Loucy (cell line): Measurements from ENCODE around the gene ESRRA.

Source experiments
- H2AFZ ChIP-seq: fragments of 200-600 bp; sonication (generic); 2 replicates; pipeline ENCODE4 v1.6.0; 2016; ENCODE audit warnings: antibody characterized with exemption, mild to moderate bottlenecking, low read length, moderate library complexity
- H3F3A ChIP-seq: fragments of 200-600 bp; 2 replicates; pipeline ENCODE4 v1.6.0; 2016; ENCODE audit warnings: antibody characterized with exemption, low read depth, mild to moderate bottlenecking
- H3K27me3 ChIP-seq: fragments of 200-600 bp; sonication (generic); 2 replicates; pipeline ENCODE4 v1.6.1; 2014; ENCODE audit warnings: low read length, mild to moderate bottlenecking; ENCODE audit not compliant: insufficient read depth, poor library complexity, severe bottlenecking
- H3K36me3 ChIP-seq: fragments of 200-600 bp; sonication (generic); 2 replicates; pipeline ENCODE4 v1.6.1; 2016; ENCODE audit warnings: low read length; ENCODE audit not compliant: insufficient read depth
- H3K4me1 ChIP-seq: fragments of 200-600 bp; sonication (generic); 2 replicates; pipeline ENCODE4 v1.5.1; 2014; ENCODE audit warnings: low read length, mild to moderate bottlenecking; ENCODE audit not compliant: insufficient read depth, poor library complexity, severe bottlenecking
- H3K4me2 ChIP-seq: fragments of 200-600 bp; sonication (generic); 2 replicates; pipeline ENCODE4 v1.6.0; 2014; ENCODE audit warnings: antibody characterized with exemption, low read length, low read depth, mild to moderate bottlenecking; ENCODE audit not compliant: poor library complexity, severe bottlenecking
- H3K4me3 ChIP-seq: fragments of 200-600 bp; sonication (generic); 2 replicates; pipeline ENCODE4 v1.5.1; 2014; ENCODE audit warnings: low read length, mild to moderate bottlenecking, mixed read lengths; ENCODE audit not compliant: poor library complexity, severe bottlenecking
- H3K79me2 ChIP-seq: fragments of 200-600 bp; sonication (generic); 2 replicates; pipeline ENCODE4 v1.6.1; 2014; ENCODE audit warnings: low read length; ENCODE audit not compliant: insufficient read depth
- H3K9ac ChIP-seq: fragments of 200-600 bp; sonication (generic); 2 replicates; pipeline ENCODE4 v1.6.0; 2014; ENCODE audit warnings: mild to moderate bottlenecking, low read depth, low read length, moderate library complexity; ENCODE audit not compliant: poor library complexity, severe bottlenecking
- H3K9me2 ChIP-seq: fragments of 200-600 bp; sonication (generic); replicated peaks from 2 replicates; pipeline ENCODE4 v1.6.1; 2016; ENCODE audit warnings: low read depth, low read length, mixed read lengths
- H3K9me3 ChIP-seq: fragments of 200-600 bp; sonication (generic); 2 replicates; pipeline ENCODE4 v1.6.1; 2014; ENCODE audit warnings: mild to moderate bottlenecking, antibody characterized with exemption, low read length, low read depth; ENCODE audit not compliant: insufficient read depth
- H4K20me1 ChIP-seq: fragments of 200-600 bp; sonication (generic); 2 replicates; pipeline ENCODE4 v1.6.0; 2014; ENCODE audit warnings: antibody characterized with exemption, low read length, mild to moderate bottlenecking; ENCODE audit not compliant: insufficient read depth, poor library complexity, severe bottlenecking
- EZH2phosphoT487 ChIP-seq: fragments of 200-600 bp; IDR thresholded peaks from 2 replicates; pipeline ENCODE4 v1.6.1; 2018; ENCODE audit warnings: antibody characterized with exemption, mild to moderate bottlenecking, moderate library complexity, borderline replicate concordance
- TF ChIP-seq, protein P1 (sequence below): fragments of 200-600 bp; sonication (generic); conservative IDR thresholded peaks from 2 replicates; pipeline ENCODE4 v1.5.1; 2014; ENCODE audit warnings: mild to moderate bottlenecking, antibody characterized with exemption, low read length

The ESRRA gene

GRCh38 chr11:64357446-64357845 is 52.1 kb downstream of the ESRRA start:
- no peak overlapping the region for H2AFZ ChIP-seq
- H3K9me2 ChIP-seq = no peaks in the 10 kb centered on the region
- peak overlapping the region; percentile 96 for H3K4me2 ChIP-seq
- H3K27me3 ChIP-seq = no peaks in the 10 kb centered on the region
- H3K4me1 ChIP-seq = peaks cover 29% of the 10 kb centered on the region
- H3K9ac ChIP-seq = no peak overlapping the region
- TF ChIP-seq EZH2phosphoT487 = no peak
- TF ChIP-seq, protein P1, sequence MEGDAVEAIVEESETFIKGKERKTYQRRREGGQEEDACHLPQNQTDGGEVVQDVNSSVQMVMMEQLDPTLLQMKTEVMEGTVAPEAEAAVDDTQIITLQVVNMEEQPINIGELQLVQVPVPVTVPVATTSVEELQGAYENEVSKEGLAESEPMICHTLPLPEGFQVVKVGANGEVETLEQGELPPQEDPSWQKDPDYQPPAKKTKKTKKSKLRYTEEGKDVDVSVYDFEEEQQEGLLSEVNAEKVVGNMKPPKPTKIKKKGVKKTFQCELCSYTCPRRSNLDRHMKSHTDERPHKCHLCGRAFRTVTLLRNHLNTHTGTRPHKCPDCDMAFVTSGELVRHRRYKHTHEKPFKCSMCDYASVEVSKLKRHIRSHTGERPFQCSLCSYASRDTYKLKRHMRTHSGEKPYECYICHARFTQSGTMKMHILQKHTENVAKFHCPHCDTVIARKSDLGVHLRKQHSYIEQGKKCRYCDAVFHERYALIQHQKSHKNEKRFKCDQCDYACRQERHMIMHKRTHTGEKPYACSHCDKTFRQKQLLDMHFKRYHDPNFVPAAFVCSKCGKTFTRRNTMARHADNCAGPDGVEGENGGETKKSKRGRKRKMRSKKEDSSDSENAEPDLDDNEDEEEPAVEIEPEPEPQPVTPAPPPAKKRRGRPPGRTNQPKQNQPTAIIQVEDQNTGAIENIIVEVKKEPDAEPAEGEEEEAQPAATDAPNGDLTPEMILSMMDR = no peak
- no peaks in the 10 kb centered on the region for H3K9me3 ChIP-seq
- H4K20me1 ChIP-seq = peaks cover 5% of the 10 kb centered on the region
- no peaks in the 10 kb centered on the region for H3F3A ChIP-seq
- peaks cover 6% of the 10 kb centered on the region; the same call in 1 of the 2 replicates for H3K36me3 ChIP-seq
- H3K4me3 ChIP-seq = no peak overlapping the region
- peaks cover 18% of the 10 kb centered on the region; the same call in 1 of the 2 replicates for H3K79me2 ChIP-seq

DNA sequence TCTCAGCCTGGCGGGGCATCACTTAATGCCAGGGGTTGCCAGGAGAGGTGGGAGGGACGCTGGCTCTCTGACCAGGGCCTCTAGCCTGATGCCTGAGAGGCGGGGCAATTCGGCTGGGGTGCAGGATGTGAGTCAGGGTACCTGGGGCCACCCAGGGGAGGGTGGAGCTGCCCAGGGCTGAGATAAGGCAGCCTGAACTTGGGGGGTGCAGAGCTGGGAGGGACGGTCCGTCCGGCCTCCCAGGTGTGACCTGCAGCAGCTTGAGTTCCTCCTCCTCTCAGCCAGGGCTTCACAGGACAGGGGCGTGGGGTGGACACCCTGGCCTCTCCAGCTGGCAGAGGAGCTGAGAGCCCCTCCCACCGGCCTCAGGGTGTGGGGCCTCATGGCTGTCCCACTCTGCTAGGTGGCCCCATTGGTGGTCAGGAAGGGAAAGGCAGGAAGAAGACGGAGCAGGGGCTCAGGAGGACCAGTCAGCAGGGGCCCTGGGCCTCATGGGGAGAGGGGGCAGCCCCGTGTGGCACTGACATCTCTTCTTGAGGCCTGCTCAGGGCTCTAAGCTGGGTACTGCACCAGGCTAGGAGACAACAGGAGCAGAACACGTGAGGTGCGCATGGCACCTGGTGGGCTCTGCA is 52.7 kb downstream of the ESRRA start:
- Histone ChIP-seq H3K4me2 (peak overlapping the region; percentile 96), H3K79me2 (peaks cover 18% of the 10 kb centered on the region; the same call in 1 of the 2 replicates), H3K9me3 (no peaks in the 10 kb centered on the region), H3K27me3 (no peaks in the 10 kb centered on the region), H3F3A (no peaks in the 10 kb centered on the region), H2AFZ (no peak overlapping the region), H3K9me2 (no peaks in the 10 kb centered on the region), H3K4me1 (peaks cover 29% of the 10 kb centered on the region), H4K20me1 (peaks cover 5% of the 10 kb centered on the region), H3K4me3 (peak overlapping the region; percentile 98), H3K9ac (peak overlapping the region; percentile 88), H3K36me3 (peaks cover 6% of the 10 kb centered on the region; the same call in 1 of the 2 replicates)
- TF ChIP-seq EZH2phosphoT487 = no peak
- TF ChIP-seq, protein P1 = no peak

- no peaks in the 10 kb centered on the region for H3K9me3 ChIP-seq
- peaks cover 29% of the 10 kb centered on the region for H3K4me1 ChIP-seq
- H3F3A ChIP-seq = no peaks in the 10 kb centered on the region
- peak overlapping the region; percentile 64 for H2AFZ ChIP-seq
- TF ChIP-seq EZH2phosphoT487 = no peak
- TF ChIP-seq, protein P1 = no peak
- peaks cover 6% of the 10 kb centered on the region; the same call in 1 of the 2 replicates for H3K36me3 ChIP-seq
- peaks cover 18% of the 10 kb centered on the region; the same call in 1 of the 2 replicates for H3K79me2 ChIP-seq
- H4K20me1 ChIP-seq = peaks cover 5% of the 10 kb centered on the region
- H3K9ac ChIP-seq = peak overlapping the region; percentile 88
- peak overlapping the region; percentile 96 for H3K4me2 ChIP-seq
- H3K27me3 ChIP-seq = no peaks in the 10 kb centered on the region
- H3K4me3 ChIP-seq = peak overlapping the region; percentile 98
- H3K9me2 ChIP-seq = no peaks in the 10 kb centered on the region
These were observed 53.2 kb downstream of the ESRRA start for GRCh38 chr11:64358536-64358906.
